ENCODE results near the gene ROGDI.

Gene ROGDI

DNA sequence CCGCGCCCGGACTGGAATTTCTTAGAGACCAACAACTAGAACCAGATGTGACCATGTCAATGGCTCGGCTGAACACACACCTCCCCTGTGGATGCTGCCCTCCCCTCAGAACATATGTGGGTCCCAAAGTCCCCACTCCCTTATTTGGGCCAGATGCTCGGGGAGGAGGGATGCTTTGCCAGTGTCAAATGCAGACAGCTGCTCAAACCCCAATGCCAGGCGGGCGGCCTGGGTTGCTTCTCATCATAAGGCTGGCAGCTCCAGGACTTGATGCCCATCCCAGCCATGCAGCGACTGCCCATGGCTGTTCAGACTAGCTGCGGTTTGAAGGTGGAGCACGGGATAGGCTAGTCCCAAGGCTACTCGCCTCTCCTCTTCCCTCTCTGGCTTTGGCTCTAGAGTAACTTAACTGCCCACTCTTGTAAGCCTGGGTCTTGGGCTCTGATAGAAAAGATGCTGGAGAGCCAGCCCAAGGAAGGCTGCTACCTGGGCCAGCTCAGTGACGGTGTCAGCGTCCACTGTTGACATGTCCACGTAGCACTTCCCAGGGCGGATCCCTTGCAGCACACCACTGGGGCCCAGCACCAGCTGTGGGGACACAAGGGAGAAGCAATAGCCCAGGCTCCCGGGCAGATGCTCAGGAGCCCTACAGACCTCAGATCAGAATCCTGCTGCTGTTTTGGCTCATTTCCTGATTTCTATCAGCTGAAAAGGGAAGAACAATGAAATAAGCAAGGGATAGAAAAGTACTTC, 11.0 kb upstream of the ROGDI start:
- no peak for DNase-seq

DNA sequence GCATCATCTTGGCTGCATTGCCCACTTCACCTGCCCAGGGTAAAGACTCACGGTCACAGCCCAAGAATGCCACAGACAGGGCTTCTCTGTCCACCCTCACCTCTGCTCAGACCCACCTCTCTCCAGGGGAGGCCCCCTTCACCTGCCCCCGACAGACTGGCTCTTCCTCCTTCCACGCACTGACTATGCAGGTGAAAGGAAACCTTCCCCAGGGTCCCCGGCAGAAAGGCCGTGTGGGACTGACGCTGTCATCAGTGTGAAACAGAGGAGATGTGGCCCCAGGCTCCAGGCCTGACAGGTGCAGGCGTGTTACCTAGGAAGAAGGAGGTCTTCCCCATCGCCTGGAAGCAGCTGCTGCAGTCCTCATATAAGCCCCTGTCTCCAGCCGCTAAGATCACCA, 9.3 kb upstream of the ROGDI start:
- no peak for DNase-seq

DNA sequence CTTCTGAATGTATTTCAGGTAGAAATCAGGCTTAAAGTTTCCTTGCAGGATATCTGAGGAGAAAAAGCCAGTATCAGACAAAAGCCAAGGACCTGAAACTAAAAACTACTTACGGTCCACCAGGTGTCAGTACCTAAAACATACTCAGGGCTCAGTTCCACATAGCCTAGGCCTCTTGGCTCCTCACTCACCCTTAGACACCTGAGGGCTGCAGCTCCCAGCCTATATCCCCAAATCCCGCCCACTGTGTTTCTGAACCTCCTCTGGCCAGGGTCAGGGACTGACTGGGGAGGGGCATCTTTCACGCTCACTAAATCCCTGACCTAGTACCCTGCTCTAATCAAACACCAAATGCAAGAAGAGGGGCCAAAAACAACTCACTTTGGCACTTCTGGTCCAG, 8.8 kb upstream of the ROGDI start:
- DNase-seq, result no peak

DNA sequence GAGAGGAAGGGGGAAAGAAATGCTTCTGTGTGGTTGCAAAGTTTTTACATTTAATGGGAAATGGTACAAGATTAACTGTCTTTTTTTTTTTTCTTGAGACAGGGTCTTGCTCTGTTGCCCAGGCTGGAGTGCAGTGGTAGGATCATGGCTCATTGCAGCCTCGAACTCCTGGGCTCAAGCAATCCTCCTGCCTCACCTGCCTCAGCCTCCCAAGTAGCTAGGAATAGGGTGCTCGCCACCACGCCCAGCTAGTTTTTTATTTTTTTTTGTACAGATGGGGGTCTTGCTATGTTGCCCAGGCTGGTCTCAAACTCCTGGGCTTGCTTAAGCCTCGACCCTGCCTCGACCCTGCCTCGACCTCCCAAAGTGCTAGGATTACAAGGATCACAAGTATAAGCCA, 3.8 kb upstream of the ROGDI start:
- DNase-seq, result no peak

DNA sequence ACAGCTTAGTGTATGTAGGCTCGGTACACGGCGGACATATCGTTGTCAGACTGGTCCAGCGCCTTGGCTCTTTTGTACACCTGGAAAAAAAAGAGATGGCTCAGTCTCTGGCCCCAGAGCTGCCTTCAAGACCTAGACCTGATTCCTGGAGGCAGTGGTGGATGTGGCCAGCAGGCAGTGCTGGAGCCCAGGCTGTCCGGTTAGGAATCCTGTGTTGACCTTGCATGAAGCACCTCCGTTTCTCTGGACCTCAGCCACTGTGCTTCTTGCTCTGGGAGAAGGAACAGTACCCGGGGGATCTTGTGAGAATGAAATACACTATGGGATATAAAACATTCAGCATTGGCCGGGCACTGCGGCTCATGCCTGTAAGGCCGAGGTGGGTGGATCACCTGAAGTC, 2.8 kb upstream of the ROGDI start:
- DNase-seq, result no peak

DNA sequence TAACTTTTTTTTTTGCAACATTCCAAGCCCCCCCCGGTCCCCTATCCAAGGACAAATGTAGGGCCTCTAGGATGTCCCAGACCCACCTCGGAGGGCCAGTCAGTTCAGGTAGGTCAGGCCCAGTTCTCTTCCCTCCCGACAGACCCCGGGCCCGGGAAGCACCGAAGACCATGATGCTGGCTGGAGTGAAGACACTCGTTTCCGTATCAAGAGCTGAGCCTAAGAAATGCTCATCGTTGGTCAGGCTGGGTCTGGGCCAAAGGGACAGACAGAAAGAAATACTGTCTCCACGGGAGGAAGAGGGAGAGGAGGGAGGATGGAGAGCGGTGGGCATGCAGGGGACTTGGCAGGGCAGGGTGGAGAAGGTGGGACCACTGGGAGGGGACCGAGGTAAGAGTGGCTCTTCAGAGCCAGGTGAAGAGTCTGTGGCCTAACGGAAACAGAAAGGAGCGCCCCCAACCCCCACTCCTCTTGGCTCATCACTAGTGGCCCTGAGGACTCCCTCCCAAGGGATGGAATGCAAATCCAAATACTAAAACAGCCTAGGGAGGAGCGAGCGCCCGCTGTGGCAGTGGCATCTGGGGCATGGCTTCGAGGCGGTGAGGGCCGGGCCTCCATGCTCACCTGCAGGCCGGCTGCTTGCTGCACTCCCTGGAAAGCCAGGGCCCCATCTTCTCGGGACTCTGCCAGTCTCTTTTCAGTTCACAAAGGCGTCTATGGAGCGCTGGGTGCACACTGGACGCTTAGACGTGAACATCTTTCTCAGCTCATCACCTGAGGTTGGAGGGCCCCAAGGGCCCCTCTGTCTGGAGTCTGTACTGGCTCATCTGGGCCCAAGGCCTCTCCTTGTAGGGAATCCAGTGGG, 1.7 kb upstream of the ROGDI start:
- DNase-seq, result no peak

DNA sequence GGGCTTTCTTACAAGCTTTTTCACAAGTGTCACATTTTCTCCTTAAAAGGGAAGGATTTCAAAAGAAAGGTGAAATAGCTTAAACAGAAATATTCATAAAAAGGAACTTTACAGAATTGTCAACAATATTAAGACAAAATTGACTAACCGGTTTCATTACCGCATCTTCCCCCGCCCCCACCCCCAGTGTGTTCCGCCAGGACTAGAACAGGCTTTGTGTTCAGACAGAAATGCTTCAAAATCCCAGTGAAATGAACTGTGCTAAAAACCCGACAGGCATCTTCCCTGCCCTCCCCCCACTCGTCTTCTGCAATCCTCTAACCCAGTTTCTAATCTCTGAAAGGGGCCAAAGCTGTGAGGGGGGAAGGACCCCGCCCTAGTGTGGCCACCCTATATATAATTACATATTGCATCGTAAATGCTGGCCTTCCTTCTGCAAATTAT, 990 bp upstream of the ROGDI start:
- no peak for DNase-seq

DNA sequence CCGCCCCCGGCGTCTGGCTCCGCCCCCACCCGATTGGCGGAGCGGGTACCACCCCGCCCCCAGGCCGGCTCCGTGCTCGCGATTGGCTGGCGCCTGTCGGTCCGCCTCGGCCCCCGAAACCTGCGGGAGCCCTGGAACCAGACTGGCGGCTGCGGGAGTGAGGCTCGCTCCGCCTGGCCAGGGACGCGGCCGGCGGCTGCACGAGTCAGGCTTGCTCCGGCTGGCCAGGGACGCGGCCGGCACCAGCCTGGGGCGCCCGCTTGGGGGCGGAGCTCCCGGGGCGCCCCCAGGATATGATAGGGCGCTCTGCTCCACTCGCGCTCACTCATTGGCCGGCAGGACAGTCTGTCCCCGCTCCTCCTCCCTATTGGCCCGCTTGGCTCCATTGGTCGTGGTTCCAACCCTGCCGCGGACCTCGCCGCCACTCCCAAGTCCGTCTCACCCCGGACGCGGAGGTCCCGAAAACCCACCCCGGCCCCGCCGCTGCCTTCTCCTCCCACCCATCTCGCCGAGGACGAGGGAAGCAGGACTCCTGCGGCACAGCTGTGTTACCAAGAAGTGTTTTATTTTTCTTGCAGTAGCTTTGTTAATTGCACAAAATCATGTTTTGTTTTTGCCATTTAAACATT, 340 bp upstream of the ROGDI start:
- peak; percentile 91 for DNase-seq

DNA sequence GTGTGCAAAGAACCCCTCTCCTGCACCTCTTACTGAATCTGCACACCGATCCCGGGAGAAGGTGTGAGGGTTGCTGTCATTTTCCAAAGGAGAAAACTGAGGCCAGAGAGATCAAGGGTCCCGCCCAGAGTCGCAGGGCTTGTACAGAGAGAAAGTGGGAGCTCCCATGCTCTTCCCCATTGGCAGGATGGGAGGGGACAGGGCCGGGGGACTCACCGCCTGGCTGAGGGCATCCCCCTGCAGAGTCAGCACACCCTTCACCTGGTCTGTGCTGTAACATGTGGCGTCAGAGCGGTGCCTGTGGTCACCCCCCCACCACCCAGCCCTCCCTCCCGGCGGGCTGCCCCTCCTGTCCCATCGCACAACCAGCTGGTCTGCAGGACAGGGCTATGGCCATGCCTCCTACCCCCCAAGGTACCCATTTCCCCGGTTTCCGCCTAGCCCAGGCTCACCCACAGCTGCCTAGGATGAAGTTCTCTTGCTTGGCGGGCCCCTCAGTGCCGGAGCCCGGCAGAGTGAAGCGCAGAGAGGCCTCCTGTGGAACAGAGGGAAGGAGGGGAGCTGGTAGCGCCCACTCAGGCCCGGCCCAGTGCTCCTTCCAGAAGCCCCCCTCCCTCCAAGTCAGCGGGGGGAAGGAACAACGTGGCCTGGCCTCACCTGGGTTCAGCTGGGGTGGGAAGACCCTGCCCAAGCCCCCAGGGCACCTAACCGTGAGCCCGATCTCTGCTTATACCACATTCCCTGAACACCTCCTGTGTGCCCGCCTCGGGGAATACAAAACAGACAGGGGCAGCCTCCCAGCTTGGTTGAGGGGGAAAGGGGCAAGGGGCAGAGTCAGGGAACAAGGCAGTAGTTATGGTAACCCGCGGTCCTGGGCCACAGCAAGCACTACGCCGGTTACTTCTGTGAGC, 1.1 kb downstream of the ROGDI start:
- DNase-seq, result no peak

DNA sequence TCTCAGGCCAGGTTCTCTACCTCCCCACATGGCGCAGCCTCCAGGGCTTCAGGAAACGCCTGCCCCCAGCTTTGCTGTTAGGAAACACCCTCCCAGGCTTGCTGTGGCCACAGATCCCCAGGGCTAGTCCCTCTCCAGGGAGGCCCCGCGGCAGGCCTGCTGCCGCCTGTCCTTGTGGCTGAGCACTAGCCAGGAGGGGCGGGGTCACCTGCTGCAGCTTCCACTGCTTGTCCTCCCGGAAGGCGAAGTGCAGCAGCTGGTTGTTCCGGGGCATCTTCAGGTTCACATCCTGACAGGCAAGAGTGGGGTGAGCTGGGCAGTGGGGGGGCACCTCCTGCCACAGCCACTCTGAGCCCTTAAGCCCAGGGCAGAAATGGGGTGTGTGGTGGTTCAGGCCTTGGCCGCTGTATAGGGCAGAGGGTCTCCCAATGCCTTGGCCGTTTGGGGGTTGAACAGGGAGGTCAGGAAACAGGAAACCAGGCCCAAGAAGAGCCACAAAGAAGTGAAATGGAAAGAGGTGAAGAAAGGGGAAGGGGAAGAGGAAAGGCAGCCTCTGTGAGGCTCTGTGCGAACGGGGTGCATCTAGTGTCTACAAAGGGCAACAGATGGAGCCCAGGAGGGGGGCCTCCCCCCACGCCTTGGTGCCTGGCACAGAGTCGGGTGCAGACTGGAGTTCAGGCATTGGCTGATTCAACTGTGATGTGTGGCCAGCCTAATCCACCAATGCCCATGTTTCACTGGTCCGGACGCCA, 2.0 kb downstream of the ROGDI start:
- DNase-seq, result no peak

DNA sequence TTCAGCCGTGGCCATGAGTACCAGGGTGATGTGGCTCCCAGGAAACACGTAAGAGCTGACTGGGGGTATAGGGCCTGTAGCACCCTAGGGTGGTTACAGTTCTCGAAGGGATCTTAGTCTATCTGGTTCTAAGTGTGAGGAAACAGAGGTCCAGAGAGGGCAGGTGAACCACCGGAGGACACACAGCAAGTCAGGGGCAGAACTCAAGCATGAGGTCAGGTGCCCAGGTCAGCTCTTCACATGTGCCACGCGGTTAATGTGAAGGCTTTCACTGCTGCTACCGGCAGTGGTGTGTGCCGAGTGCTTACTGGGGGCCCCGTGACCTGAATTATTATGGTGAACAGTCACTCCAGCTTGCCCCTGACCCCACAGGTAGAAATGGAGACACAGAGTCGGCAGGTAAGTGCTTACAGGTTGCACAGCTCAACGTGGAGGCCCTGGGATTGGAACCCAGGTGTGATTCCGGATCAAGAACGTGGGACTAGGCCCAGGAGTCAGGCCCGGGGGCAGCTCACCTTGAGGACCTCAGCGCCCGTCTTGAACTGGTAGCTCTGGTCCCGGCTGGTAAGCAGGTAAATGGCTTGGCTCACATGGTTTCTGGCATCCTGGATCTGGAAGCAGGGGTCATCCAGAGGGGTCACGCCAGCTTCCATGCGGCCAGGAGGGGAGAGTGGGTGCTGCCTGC, 3.1 kb downstream of the ROGDI start:
- DNase-seq, result no peak

DNA sequence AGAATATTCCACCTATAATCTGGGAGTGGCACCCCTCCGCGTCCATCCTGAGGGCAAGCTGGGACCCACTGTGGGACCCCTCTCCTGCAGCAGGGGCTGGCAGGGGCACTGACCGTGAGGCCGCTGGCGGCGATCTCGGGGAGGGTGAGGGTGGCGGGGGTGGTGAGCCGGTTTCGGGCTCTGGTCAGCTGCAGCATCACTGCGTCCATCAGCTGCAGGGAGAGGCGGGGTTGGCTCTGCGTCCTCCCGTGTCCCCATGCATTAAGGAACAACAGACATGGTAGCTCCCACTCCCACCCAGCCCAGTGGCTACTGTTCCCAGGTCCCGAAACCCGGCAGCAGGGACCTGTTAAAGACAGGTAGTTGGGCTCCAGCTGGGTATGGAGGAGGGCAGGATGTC, 4.0 kb downstream of the ROGDI start:
- no peak for DNase-seq

DNA sequence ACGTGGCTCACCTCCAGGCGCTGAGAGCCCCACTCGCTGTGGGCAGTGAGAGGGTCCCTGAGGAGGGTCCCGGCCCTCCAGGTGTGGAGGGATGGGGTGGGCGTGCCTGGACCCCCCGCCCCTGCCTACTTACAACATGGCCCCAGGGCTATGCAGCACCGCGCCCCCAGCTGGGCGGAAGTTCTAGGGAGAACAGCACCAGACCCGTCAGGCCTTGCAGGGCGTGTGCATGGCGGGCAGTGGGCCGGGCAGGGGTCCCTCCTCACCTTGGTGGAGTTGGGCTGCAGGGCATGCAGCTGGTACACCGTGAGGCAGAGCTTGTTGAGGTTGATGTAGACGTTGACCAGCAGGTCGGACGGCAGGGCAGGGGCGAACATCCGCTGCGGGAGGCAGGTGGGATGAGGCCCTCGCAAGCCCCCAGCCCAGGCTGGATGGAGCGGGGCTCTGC, 4.6 kb downstream of the ROGDI start:
- no peak for DNase-seq

DNA sequence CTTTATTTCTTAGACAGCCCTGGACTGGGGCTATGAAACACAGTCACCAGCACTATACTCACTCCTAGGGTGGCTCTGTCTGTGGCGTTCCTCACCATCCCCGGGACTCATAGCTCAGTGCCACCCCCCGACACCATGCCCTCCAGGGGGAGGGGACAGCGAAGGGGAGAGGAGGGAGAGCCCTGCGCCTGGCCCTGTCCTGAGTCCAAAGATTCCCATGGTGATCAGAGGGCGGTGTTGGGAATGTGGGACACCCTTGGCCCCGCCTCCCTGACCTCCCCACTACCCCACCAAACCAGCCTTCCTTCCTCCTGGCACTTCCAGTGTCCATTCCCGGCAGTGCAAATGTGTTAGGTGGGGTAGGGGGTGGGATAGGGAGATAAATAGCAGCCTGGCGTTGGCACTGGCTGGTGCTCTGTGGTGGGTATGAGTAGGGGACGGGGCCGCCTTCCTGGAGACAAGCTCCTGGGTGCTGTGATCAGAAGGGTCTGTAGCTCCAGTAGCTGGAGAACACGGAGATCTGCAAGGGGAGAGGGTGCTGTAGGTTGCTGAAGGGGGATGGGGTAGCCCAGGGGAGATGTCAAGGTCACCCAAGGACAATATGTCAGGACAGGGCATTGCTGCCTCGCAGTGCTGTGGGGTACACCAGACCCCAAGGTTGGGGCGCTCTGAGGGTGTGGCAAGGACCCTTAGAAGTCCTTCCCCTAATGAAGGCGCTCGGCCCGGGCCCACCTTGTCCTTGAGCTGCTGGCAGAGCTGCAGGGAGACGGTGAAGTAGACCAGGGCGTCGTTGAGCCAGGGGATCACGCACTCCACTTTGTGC, 5.2 kb downstream of the ROGDI start:
- DNase-seq, result no peak

DNA sequence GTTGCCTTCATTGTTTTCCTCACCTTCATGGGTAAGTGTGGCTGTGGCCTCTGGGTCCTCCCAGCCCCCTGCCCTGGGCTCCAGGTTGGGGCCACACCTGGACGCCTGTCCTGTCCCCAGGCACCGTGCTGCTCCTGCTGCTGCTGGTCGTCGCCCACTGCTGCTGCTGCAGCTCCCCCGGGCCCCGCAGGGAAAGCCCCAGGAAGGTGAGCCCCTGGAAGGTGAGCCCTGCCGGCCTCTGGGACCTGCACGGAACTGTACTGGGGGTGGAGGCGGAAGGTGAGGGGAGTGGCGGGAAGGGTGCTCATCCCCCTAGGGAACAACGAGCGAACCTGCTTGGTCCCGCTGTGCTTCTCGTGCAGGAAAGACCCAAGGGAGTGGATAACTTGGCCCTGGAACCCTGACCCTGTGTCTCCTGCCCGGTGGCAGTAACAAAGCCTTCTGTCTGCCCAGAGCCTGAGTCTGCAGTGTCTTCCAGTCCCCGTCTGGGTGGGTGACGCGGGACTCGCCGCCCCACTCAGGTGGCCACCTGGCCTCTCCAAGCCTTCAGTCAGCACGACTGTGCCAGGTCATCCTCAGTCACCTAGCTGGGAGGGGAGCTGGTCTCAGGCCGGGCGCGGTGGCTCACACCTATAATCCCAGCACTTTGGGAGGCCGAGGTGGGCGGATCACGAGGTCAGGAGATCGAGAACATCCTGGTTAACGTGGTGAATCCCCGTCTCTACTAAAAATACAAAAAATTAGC, 6.4 kb downstream of the ROGDI start:
- DNase-seq, result no peak

DNA sequence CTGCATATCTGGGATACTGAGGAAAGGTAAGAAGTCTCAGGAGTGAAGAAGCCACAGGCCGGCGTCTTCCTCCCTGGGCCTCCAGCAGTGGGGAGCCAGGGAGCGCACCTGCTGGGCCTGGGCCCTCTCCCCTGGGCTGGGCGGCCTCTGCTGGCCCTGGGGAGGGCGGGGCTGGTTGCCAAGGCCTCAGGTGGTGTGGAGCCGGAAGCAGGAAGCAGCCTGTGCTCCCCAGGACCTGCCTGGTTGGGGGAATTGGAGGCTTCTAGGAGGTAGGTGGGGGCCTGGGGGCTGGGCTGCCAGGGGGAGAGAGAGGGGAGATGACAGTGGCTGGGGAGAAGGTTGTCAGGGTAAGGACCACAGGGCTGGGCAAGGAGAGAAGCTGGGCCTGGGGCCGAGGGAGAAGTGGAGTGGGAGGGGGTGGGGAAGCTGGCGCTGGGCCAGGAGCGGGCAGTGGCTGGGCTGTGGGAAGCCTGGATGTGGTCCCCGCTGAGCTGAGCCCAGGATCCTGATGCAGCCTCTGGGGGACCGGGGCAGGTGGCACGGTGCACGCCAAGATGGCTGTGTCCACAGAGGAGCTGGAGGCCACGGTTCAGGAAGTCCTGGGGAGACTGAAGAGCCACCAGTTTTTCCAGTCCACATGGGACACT, 7.1 kb downstream of the ROGDI start, which contains the start of gene SMIM22:
TSS of gene SMIM22 (plus strand) at position 189 of the 647 bp plus-strand sequence. CDS start at position 555, 366 bp downstream.
- no peak for DNase-seq

DNA sequence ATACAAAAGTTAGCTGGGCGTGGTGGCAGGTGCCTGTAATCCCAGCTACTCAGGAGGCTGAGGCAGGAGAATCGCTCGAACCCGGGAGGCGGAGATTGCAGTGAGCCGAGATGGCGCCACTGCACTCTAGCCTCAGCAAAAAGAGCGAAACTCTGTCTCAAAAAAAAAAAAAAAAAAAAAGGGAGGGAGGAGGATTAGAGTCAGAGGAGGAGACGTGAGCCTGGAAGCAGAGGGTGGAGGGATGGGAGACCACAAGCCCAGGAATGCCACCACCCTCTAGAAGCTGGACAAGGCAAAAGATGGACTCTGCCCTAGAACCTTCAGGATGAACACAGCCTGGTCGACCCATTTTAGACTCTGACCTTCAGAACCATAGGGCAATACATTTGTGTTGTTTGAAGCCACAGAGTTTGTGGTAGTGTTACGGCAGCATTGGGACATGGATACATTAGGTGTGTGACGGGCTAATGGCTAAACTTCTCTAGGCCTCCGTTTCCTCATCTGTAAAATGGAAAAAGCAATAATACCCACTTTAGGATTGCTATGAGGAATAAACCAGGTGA, 9.4 kb downstream of the ROGDI start:
- no peak for DNase-seq

DNA sequence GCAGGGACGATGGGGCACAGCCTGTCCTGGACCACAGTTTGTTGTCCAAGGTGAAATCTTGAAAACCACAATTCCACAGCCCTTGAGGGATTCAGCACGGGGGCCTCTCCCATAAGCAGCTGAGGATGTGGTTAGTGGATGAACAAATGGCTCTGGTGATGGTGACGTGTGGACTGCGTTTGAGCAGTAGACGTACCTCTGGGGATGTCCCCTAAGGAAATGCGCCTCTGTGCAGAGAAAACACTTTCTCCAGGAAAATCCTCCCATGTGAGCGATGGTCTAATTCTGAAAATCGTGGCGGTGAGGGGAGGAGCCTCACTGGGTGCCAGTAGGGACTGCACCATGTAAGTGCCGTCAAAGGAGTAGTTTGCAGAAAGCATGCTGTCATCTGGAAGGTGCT, 11.6 kb downstream of the ROGDI start:
- DNase-seq, result no peak

DNA sequence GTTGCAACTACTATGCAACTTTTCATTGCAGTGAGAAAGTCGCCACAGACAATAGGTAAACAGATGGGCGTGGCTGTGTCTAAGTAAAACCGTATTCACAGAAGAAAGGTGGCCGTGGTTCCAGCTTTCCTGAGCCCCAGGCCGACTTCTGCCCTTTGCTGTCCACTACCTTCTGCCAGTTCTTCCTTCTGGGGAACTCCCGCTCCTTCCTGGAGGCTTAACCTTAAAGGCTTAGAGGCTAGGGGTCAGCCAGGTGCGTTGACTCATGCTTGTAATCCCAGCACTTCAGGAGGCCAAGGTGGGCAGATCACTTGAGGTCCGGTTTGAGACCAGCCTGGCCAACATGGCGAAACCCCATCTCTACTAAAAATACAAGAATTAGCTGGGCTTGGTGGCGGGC, 12.2 kb downstream of the ROGDI start:
- DNase-seq, result no peak
